ENCODE results near the gene TBC1D19. TPM values are rescaled to one million over a fixed set of nuclear protein-coding genes. Genes with fewer than 3 reads are reported as not detected.

TBC1D19 gene
- total RNA-seq, 1 donor from 2014 or later = 41.8 TPM

- Histone ChIP-seq H3K4me1 (ENCODE audit: control insufficient read depth in 3 of 3, insufficient read depth in 3 of 3, low read length in 3 of 3) (no peaks in the 10 kb centered on the region), H3K9me3 (ENCODE audit: control insufficient read depth in 3 of 3, low read length in 3 of 3) (no peaks in the 10 kb centered on the region), H3K27me3 (ENCODE audit: control insufficient read depth in 3 of 3, insufficient read depth in 3 of 3, low read length in 3 of 3) (no peaks in the 10 kb centered on the region), H3K36me3 (ENCODE audit: control insufficient read depth in 3 of 3, insufficient read depth in 3 of 3, low read length in 3 of 3) (no peaks in the 10 kb centered on the region), H3K4me3 (ENCODE audit: low read length in 3 of 3) (no peak overlapping the region), H3K27ac (ENCODE audit: low read depth, low read length) (no peak overlapping the region), H3K9ac (ENCODE audit: low read depth in 1 of 3, low read length in 3 of 3) (no peak overlapping the region)
Observed at GRCh38 chr4:26594371-26594770, 10.5 kb downstream of the TBC1D19 start.

- Histone ChIP-seq H3K4me1 (ENCODE audit: control insufficient read depth in 3 of 3, insufficient read depth in 3 of 3, low read length in 3 of 3) (no peaks in the 10 kb centered on the region), H3K9ac (ENCODE audit: low read depth in 1 of 3, low read length in 3 of 3) (no peak overlapping the region), H3K27ac (ENCODE audit: low read depth, low read length) (no peak overlapping the region), H3K9me3 (ENCODE audit: control insufficient read depth in 3 of 3, low read length in 3 of 3) (no peaks in the 10 kb centered on the region), H3K4me3 (ENCODE audit: low read length in 3 of 3) (no peak overlapping the region), H3K36me3 (ENCODE audit: control insufficient read depth in 3 of 3, insufficient read depth in 3 of 3, low read length in 3 of 3) (no peaks in the 10 kb centered on the region), H3K27me3 (ENCODE audit: control insufficient read depth in 3 of 3, insufficient read depth in 3 of 3, low read length in 3 of 3) (no peaks in the 10 kb centered on the region)
Observed at GRCh38 chr4:26594778-26595177, 10.9 kb downstream of the TBC1D19 start.

DNA sequence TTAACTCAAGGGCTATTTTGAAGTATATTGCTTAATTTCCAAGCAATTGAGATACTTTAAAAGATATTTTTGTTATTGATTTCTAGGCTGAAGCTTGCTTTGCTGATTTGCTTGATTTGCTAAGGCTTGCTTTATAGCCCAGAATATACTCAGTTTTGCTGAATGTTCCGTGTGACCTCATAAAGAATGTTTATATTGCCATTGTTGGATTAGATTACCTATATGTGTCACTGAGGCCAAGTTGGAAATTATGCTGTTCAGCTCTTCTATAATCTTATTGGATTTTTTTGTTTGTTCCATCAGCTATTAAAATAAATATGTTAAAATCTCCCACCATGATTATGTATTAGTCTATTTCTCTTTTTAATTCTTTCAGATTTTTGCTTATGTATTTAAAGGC, 13.0 kb downstream of the TBC1D19 start:
- Histone ChIP-seq H3K27me3 (ENCODE audit: control insufficient read depth in 3 of 3, insufficient read depth in 3 of 3, low read length in 3 of 3) (no peaks in the 10 kb centered on the region), H3K4me3 (ENCODE audit: low read length in 3 of 3) (no peak overlapping the region), H3K27ac (ENCODE audit: low read depth, low read length) (no peak overlapping the region), H3K4me1 (ENCODE audit: control insufficient read depth in 3 of 3, insufficient read depth in 3 of 3, low read length in 3 of 3) (no peaks in the 10 kb centered on the region), H3K36me3 (ENCODE audit: control insufficient read depth in 3 of 3, insufficient read depth in 3 of 3, low read length in 3 of 3) (no peaks in the 10 kb centered on the region), H3K9ac (ENCODE audit: low read depth in 1 of 3, low read length in 3 of 3) (no peak overlapping the region), H3K9me3 (ENCODE audit: control insufficient read depth in 3 of 3, low read length in 3 of 3) (no peaks in the 10 kb centered on the region)

DNA sequence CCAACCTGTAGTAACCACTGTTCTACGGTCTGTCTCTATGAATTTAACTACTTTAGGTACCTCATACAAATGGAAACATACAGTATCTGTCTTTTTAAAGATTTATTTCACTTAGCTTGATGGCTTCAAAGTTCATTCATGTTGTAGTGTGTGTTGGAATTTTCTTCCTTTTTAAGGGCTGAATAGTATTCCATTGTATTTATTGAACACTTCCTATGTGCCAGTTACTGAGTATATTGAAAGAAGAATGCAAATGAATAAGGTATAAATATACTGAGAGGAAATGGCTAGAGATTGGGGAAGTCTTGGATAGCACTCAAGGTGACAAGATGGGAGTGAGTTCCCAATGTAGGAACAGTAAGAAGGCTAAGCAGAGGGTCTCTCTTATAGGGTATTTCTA, 17.3 kb downstream of the TBC1D19 start:
- no peak overlapping the region for H3K27ac ChIP-seq (ENCODE audit: low read depth, low read length)
- no peak overlapping the region for H3K4me3 ChIP-seq (ENCODE audit: low read length in 3 of 3)
- H3K9ac ChIP-seq (ENCODE audit: low read depth in 1 of 3, low read length in 3 of 3) = no peak overlapping the region
- H3K27me3 ChIP-seq (ENCODE audit: control insufficient read depth in 3 of 3, insufficient read depth in 3 of 3, low read length in 3 of 3) = no peaks in the 10 kb centered on the region
- H3K36me3 ChIP-seq (ENCODE audit: control insufficient read depth in 3 of 3, insufficient read depth in 3 of 3, low read length in 3 of 3) = no peaks in the 10 kb centered on the region
- no peaks in the 10 kb centered on the region for H3K9me3 ChIP-seq (ENCODE audit: control insufficient read depth in 3 of 3, low read length in 3 of 3)
- no peaks in the 10 kb centered on the region for H3K4me1 ChIP-seq (ENCODE audit: control insufficient read depth in 3 of 3, insufficient read depth in 3 of 3, low read length in 3 of 3)

- no peak overlapping the region for H3K27ac ChIP-seq (ENCODE audit: low read depth, low read length)
- no peaks in the 10 kb centered on the region for H3K36me3 ChIP-seq (ENCODE audit: control insufficient read depth in 3 of 3, insufficient read depth in 3 of 3, low read length in 3 of 3)
- H3K27me3 ChIP-seq (ENCODE audit: control insufficient read depth in 3 of 3, insufficient read depth in 3 of 3, low read length in 3 of 3) = no peaks in the 10 kb centered on the region
- no peaks in the 10 kb centered on the region for H3K9me3 ChIP-seq (ENCODE audit: control insufficient read depth in 3 of 3, low read length in 3 of 3)
- no peaks in the 10 kb centered on the region for H3K4me1 ChIP-seq (ENCODE audit: control insufficient read depth in 3 of 3, insufficient read depth in 3 of 3, low read length in 3 of 3)
- H3K4me3 ChIP-seq (ENCODE audit: low read length in 3 of 3) = no peak overlapping the region
- no peak overlapping the region for H3K9ac ChIP-seq (ENCODE audit: low read depth in 1 of 3, low read length in 3 of 3)
Observed at GRCh38 chr4:26607776-26608175, 23.9 kb downstream of the TBC1D19 start.

- Histone ChIP-seq H3K9ac (ENCODE audit: low read depth in 1 of 3, low read length in 3 of 3) (no peak overlapping the region), H3K27me3 (ENCODE audit: control insufficient read depth in 3 of 3, insufficient read depth in 3 of 3, low read length in 3 of 3) (no peaks in the 10 kb centered on the region), H3K27ac (ENCODE audit: low read depth, low read length) (no peak overlapping the region)
Observed at GRCh38 chr4:26609391-26609790, 25.5 kb downstream of the TBC1D19 start.

GRCh38 chr4:26609868-26610267, 26.0 kb downstream of the TBC1D19 start:
- Histone ChIP-seq H3K9ac (ENCODE audit: low read depth in 1 of 3, low read length in 3 of 3) (no peak overlapping the region), H3K36me3 (ENCODE audit: control insufficient read depth in 3 of 3, insufficient read depth in 3 of 3, low read length in 3 of 3) (no peaks in the 10 kb centered on the region), H3K9me3 (ENCODE audit: control insufficient read depth in 3 of 3, low read length in 3 of 3) (no peaks in the 10 kb centered on the region), H3K4me1 (ENCODE audit: control insufficient read depth in 3 of 3, insufficient read depth in 3 of 3, low read length in 3 of 3) (no peaks in the 10 kb centered on the region), H3K27me3 (ENCODE audit: control insufficient read depth in 3 of 3, insufficient read depth in 3 of 3, low read length in 3 of 3) (no peaks in the 10 kb centered on the region), H3K4me3 (ENCODE audit: low read length in 3 of 3) (no peak overlapping the region), H3K27ac (ENCODE audit: low read depth, low read length) (no peak overlapping the region)

More at GRCh38 chr4:26609391-26609790, 25.5 kb downstream of the TBC1D19 start:
- Histone ChIP-seq H3K36me3 (ENCODE audit: control insufficient read depth in 3 of 3, insufficient read depth in 3 of 3, low read length in 3 of 3) (no peaks in the 10 kb centered on the region), H3K4me1 (ENCODE audit: control insufficient read depth in 3 of 3, insufficient read depth in 3 of 3, low read length in 3 of 3) (no peaks in the 10 kb centered on the region), H3K9me3 (ENCODE audit: control insufficient read depth in 3 of 3, low read length in 3 of 3) (no peaks in the 10 kb centered on the region), H3K4me3 (ENCODE audit: low read length in 3 of 3) (no peak overlapping the region)

DNA sequence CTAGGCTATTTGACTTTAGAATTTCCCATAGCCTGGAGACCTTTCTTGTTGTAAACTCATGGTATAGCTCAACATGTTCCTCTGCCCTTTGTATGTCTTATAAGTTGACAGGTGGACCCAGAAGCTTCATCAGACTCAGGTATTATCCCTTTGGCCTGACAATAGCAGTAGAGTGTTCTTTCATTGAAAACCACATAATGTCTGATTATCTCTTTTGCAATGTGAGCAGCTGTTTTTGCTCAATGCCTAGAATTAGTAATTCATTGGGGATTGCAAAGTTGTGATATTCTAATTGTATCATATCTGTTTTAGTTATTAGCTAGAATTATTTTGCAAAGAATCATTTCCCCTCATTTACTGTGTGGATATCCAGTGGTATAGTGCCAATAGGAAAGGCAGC, 27.5 kb downstream of the TBC1D19 start:
- H3K27ac ChIP-seq (ENCODE audit: low read depth, low read length) = no peak overlapping the region
- no peaks in the 10 kb centered on the region for H3K27me3 ChIP-seq (ENCODE audit: control insufficient read depth in 3 of 3, insufficient read depth in 3 of 3, low read length in 3 of 3)
- H3K4me3 ChIP-seq (ENCODE audit: low read length in 3 of 3) = no peak overlapping the region
- no peak overlapping the region for H3K9ac ChIP-seq (ENCODE audit: low read depth in 1 of 3, low read length in 3 of 3)
- no peaks in the 10 kb centered on the region for H3K36me3 ChIP-seq (ENCODE audit: control insufficient read depth in 3 of 3, insufficient read depth in 3 of 3, low read length in 3 of 3)
- no peaks in the 10 kb centered on the region for H3K9me3 ChIP-seq (ENCODE audit: control insufficient read depth in 3 of 3, low read length in 3 of 3)
- H3K4me1 ChIP-seq (ENCODE audit: control insufficient read depth in 3 of 3, insufficient read depth in 3 of 3, low read length in 3 of 3) = no peaks in the 10 kb centered on the region

DNA sequence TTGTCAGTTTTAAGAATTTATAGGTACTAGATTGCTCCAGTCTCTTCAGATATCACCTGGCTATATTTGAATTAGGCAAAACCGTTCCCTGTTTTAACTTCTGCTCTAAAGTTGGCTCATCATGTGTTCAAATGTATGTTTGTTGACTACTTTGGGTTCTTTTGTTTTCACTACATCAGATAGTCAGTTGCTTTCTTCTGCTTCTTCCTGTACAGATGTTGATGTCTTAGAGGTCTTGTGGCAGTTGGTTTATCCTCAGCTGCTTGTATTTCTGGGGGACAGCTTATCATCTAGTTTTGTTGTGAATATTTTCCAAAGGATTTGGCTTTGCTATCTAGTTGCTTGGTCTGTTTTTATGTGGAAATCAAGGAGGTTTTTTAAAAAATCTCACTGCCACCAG, 28.0 kb downstream of the TBC1D19 start:
- Histone ChIP-seq H3K27me3 (ENCODE audit: control insufficient read depth in 3 of 3, insufficient read depth in 3 of 3, low read length in 3 of 3) (no peaks in the 10 kb centered on the region), H3K27ac (ENCODE audit: low read depth, low read length) (no peak overlapping the region), H3K36me3 (ENCODE audit: control insufficient read depth in 3 of 3, insufficient read depth in 3 of 3, low read length in 3 of 3) (no peaks in the 10 kb centered on the region), H3K9ac (ENCODE audit: low read depth in 1 of 3, low read length in 3 of 3) (no peak overlapping the region), H3K9me3 (ENCODE audit: control insufficient read depth in 3 of 3, low read length in 3 of 3) (no peaks in the 10 kb centered on the region), H3K4me1 (ENCODE audit: control insufficient read depth in 3 of 3, insufficient read depth in 3 of 3, low read length in 3 of 3) (no peaks in the 10 kb centered on the region), H3K4me3 (ENCODE audit: low read length in 3 of 3) (no peak overlapping the region)

- no peaks in the 10 kb centered on the region for H3K9me3 ChIP-seq (ENCODE audit: control insufficient read depth in 3 of 3, low read length in 3 of 3)
- H3K9ac ChIP-seq (ENCODE audit: low read depth in 1 of 3, low read length in 3 of 3) = no peak overlapping the region
- H3K27me3 ChIP-seq (ENCODE audit: control insufficient read depth in 3 of 3, insufficient read depth in 3 of 3, low read length in 3 of 3) = no peaks in the 10 kb centered on the region
Observed at GRCh38 chr4:26613237-26613636, 29.4 kb downstream of the TBC1D19 start.

GRCh38 chr4:26613735-26614134, 29.9 kb downstream of the TBC1D19 start:
- Histone ChIP-seq H3K4me3 (ENCODE audit: low read length in 3 of 3) (no peak overlapping the region), H3K9me3 (ENCODE audit: control insufficient read depth in 3 of 3, low read length in 3 of 3) (no peaks in the 10 kb centered on the region), H3K36me3 (ENCODE audit: control insufficient read depth in 3 of 3, insufficient read depth in 3 of 3, low read length in 3 of 3) (no peaks in the 10 kb centered on the region), H3K4me1 (ENCODE audit: control insufficient read depth in 3 of 3, insufficient read depth in 3 of 3, low read length in 3 of 3) (no peaks in the 10 kb centered on the region), H3K9ac (ENCODE audit: low read depth in 1 of 3, low read length in 3 of 3) (no peak overlapping the region), H3K27me3 (ENCODE audit: control insufficient read depth in 3 of 3, insufficient read depth in 3 of 3, low read length in 3 of 3) (no peaks in the 10 kb centered on the region), H3K27ac (ENCODE audit: low read depth, low read length) (no peak overlapping the region)

More at GRCh38 chr4:26613237-26613636, 29.4 kb downstream of the TBC1D19 start:
- Histone ChIP-seq H3K27ac (ENCODE audit: low read depth, low read length) (no peak overlapping the region), H3K36me3 (ENCODE audit: control insufficient read depth in 3 of 3, insufficient read depth in 3 of 3, low read length in 3 of 3) (no peaks in the 10 kb centered on the region), H3K4me3 (ENCODE audit: low read length in 3 of 3) (no peak overlapping the region), H3K4me1 (ENCODE audit: control insufficient read depth in 3 of 3, insufficient read depth in 3 of 3, low read length in 3 of 3) (no peaks in the 10 kb centered on the region)

All from skeletal muscle tissue (tissue), 4 donors.